ENCODE measurements around the gene CFAP46. TPM values are rescaled to one million over a fixed set of nuclear protein-coding genes. Genes with fewer than 3 reads are reported as not detected.

Gene CFAP46
- total RNA-seq, 2 experiments from 2014 or later: 0.34 TPM; not detected in 1

- intact Hi-C loops (cut with micrococcal nuclease): no loop called here
- Mint-ChIP-seq H3K36me3 (ENCODE audit: low read depth) (no peaks in the 10 kb centered on the region), H3K27me3 (peaks cover 15% of the 10 kb centered on the region), H3K4me3 (no peak overlapping the region), H3K27ac (no peak overlapping the region), H3K9me3 (no peaks in the 10 kb centered on the region), H3K4me1 (ENCODE audit: low read depth) (no peaks in the 10 kb centered on the region)
- ChIA-PET CTCF (no interaction called here), POLR2A (no interaction called here)
- no peak for TF ChIP-seq CTCF (IDR thresholded peaks at IDR 0.05)
- ATAC-seq (no peak), DNase-seq (no peak)
These were observed 127.1 kb downstream of the CFAP46 start for GRCh38 chr10:132815168-132815857.

- Mint-ChIP-seq H3K4me3 (no peak overlapping the region), H3K27ac (no peak overlapping the region), H3K36me3 (ENCODE audit: low read depth) (no peaks in the 10 kb centered on the region), H3K27me3 (peaks cover 15% of the 10 kb centered on the region), H3K9me3 (no peaks in the 10 kb centered on the region), H3K4me1 (ENCODE audit: low read depth) (no peaks in the 10 kb centered on the region)
- TF ChIP-seq CTCF (IDR thresholded peaks at IDR 0.05): no peak
- ATAC-seq (no peak), DNase-seq (no peak)
- intact Hi-C loops (cut with micrococcal nuclease): no loop called here
- ChIA-PET POLR2A (no interaction called here), CTCF (no interaction called here)
These were observed 127.9 kb downstream of the CFAP46 start for GRCh38 chr10:132814469-132814856.

- ATAC-seq (no peak), DNase-seq (no peak)
These were observed 128.6 kb downstream of the CFAP46 start for GRCh38 chr10:132813560-132814468.

GRCh38 chr10:132813001-132813401 is 129.4 kb downstream of the CFAP46 start:
- no peak for TF ChIP-seq CTCF (IDR thresholded peaks at IDR 0.05)
- ChIA-PET POLR2A (no interaction called here), CTCF (no interaction called here)
- Mint-ChIP-seq H3K9me3 (no peaks in the 10 kb centered on the region), H3K36me3 (ENCODE audit: low read depth) (no peaks in the 10 kb centered on the region), H3K4me1 (ENCODE audit: low read depth) (no peaks in the 10 kb centered on the region), H3K27ac (no peak overlapping the region), H3K27me3 (peaks cover 13% of the 10 kb centered on the region), H3K4me3 (no peak overlapping the region)
- no peak for ATAC-seq
- intact Hi-C loops (cut with micrococcal nuclease): no loop called here
- DNase-seq: no peak

More at GRCh38 chr10:132813560-132814468, 128.6 kb downstream of the CFAP46 start:
- no peaks in the 10 kb centered on the region for H3K4me1 Mint-ChIP-seq (ENCODE audit: low read depth)
- H3K27me3 Mint-ChIP-seq: peaks cover 13% of the 10 kb centered on the region
- intact Hi-C loops (cut with micrococcal nuclease): no loop called here
- H3K4me3 Mint-ChIP-seq: no peak overlapping the region
- no peaks in the 10 kb centered on the region for H3K9me3 Mint-ChIP-seq
- POLR2A ChIA-PET: no interaction called here
- no peak for TF ChIP-seq CTCF (IDR thresholded peaks at IDR 0.05)
- no peak overlapping the region for H3K27ac Mint-ChIP-seq
- CTCF ChIA-PET: no interaction called here
- H3K36me3 Mint-ChIP-seq (ENCODE audit: low read depth): no peaks in the 10 kb centered on the region

- no peak overlapping the region for H3K4me3 Mint-ChIP-seq
- ChIA-PET CTCF (no interaction called here), POLR2A (no interaction called here)
- H3K4me1 Mint-ChIP-seq (ENCODE audit: low read depth): no peaks in the 10 kb centered on the region
- H3K36me3 Mint-ChIP-seq (ENCODE audit: low read depth): no peaks in the 10 kb centered on the region
- intact Hi-C loops (cut with micrococcal nuclease): no loop called here
- no peak for DNase-seq
- H3K27ac Mint-ChIP-seq: no peak overlapping the region
- peaks cover 12% of the 10 kb centered on the region for H3K27me3 Mint-ChIP-seq
- H3K9me3 Mint-ChIP-seq: no peaks in the 10 kb centered on the region
- no peak for TF ChIP-seq CTCF (IDR thresholded peaks at IDR 0.05)
- ATAC-seq: no peak
These were observed 129.8 kb downstream of the CFAP46 start for GRCh38 chr10:132812520-132812919.

Measured in activated CD8-positive, alpha-beta T cell treated with anti-CD3 and anti-CD28 coated beads for 36 hours (primary cell).